GM23338 (cell line): ENCODE measurements around the gene LCNL1. TPM values are rescaled to one million over a fixed set of nuclear protein-coding genes. Genes with fewer than 3 reads are reported as not detected.

ENCODE experiments used
- ATAC-seq: fragments of 200-7000 bp; cut with Tn5 transposase; 3 replicates; pipeline ENCODE4 v1.9.1; 2020
- DNase-seq: peaks from one replicate; pipeline ENCODE4 v3.0.0-alpha.2; 2015; ENCODE audit warnings: low spot score
- H2AFZ ChIP-seq: fragments of 200-600 bp; sonication (generic); 2 replicates; pipeline ENCODE4 v1.8.0; 2016; ENCODE audit warnings: antibody characterized with exemption, mild to moderate bottlenecking, moderate library complexity
- H3F3A ChIP-seq: fragments of 200-600 bp; sonication (generic); replicated peaks from 2 replicates; pipeline ENCODE4 v1.8.0; 2017; ENCODE audit warnings: antibody characterized with exemption, mixed run types, low read depth
- H3K27ac ChIP-seq: fragments of 200-600 bp; sonication (generic); 2 replicates; pipeline ENCODE4 v1.6.1; 2016; ENCODE audit warnings: low read depth
- H3K27me3 ChIP-seq: fragments of 200-600 bp; sonication (generic); 2 replicates; pipeline ENCODE4 v1.8.0; 2016; ENCODE audit warnings: mild to moderate bottlenecking, mixed run types, moderate library complexity; ENCODE audit not compliant: insufficient read depth
- H3K36me3 ChIP-seq: fragments of 200-600 bp; sonication (generic); 2 replicates; pipeline ENCODE4 v1.8.0; 2016; ENCODE audit warnings: mild to moderate bottlenecking; ENCODE audit not compliant: insufficient read depth
- H3K4me1 ChIP-seq: fragments of 200-600 bp; sonication (generic); 2 replicates; pipeline ENCODE4 v1.8.0; 2016; ENCODE audit warnings: mild to moderate bottlenecking, moderate library complexity; ENCODE audit not compliant: insufficient read depth
- H3K4me2 ChIP-seq: fragments of 200-600 bp; sonication (generic); 2 replicates; pipeline ENCODE4 v1.7.1; 2017; ENCODE audit warnings: mixed run types
- H3K4me3 ChIP-seq: fragments of 200-600 bp; sonication (generic); 2 replicates; pipeline ENCODE4 v1.6.1; 2016; ENCODE audit warnings: mixed run types
- H3K79me2 ChIP-seq: fragments of 200-600 bp; sonication (generic); replicated peaks from 2 replicates; pipeline ENCODE4 v1.8.0; 2017; ENCODE audit warnings: mild to moderate bottlenecking; ENCODE audit not compliant: insufficient read depth
- H3K9me2 ChIP-seq: fragments of 200-600 bp; sonication (generic); 2 replicates; pipeline ENCODE4 v1.8.0; 2017; ENCODE audit not compliant: insufficient read depth
- H4K20me1 ChIP-seq: fragments of 200-600 bp; sonication (generic); replicated peaks from 2 replicates; pipeline ENCODE4 v1.8.0; 2017; ENCODE audit warnings: mild to moderate bottlenecking; ENCODE audit not compliant: insufficient read depth
- H3K27ac Mint-ChIP-seq: 2 replicates; pipeline ENCODE4 v1.8.0; 2020; ENCODE audit warnings: inconsistent platforms, mild to moderate bottlenecking, moderate library complexity, mixed read lengths
- H3K27me3 Mint-ChIP-seq: 3 replicates; pipeline ENCODE4 v1.8.0; 2022; ENCODE audit warnings: low read depth, mild to moderate bottlenecking, moderate library complexity, mixed read lengths, inconsistent platforms; ENCODE audit not compliant: insufficient read depth, poor library complexity
- H3K36me3 Mint-ChIP-seq: 3 replicates; pipeline ENCODE4 v1.8.0; 2021; ENCODE audit warnings: low read depth, mild to moderate bottlenecking, inconsistent platforms, moderate library complexity, mixed read lengths
- H3K4me1 Mint-ChIP-seq: 3 replicates; pipeline ENCODE4 v1.8.0; 2020; ENCODE audit warnings: mild to moderate bottlenecking, inconsistent platforms, mixed read lengths
- H3K4me3 Mint-ChIP-seq: 3 replicates; pipeline ENCODE4 v1.8.0; 2021; ENCODE audit warnings: moderate library complexity, mild to moderate bottlenecking, inconsistent platforms, mixed read lengths
- H3K9me3 Mint-ChIP-seq: 3 replicates; pipeline ENCODE4 v1.8.0; 2020; ENCODE audit warnings: moderate library complexity, mild to moderate bottlenecking, inconsistent platforms, mixed read lengths
- CREB1 ChIP-seq: fragments of 250-450 bp; sonication (Bioruptor Pico); IDR thresholded peaks from 2 replicates; pipeline ENCODE4 v1.5.0; 2020; ENCODE audit warnings: low read depth, mild to moderate bottlenecking, moderate library complexity
- EZH2 ChIP-seq: fragments of 200-600 bp; sonication (generic); IDR thresholded peaks from one replicate; pipeline ENCODE4 v1.8.0; 2017; ENCODE audit warnings: antibody characterized with exemption, mild to moderate bottlenecking, low read depth; ENCODE audit not compliant: unreplicated experiment
- JUNB ChIP-seq: IDR thresholded peaks from one replicate; pipeline ENCODE4 v1.6.1; 2016; ENCODE audit warnings: antibody characterized with exemption; ENCODE audit not compliant: unreplicated experiment
- NANOG ChIP-seq: IDR thresholded peaks from 2 replicates; pipeline ENCODE4 v1.6.1; 2016; ENCODE audit warnings: antibody characterized with exemption, borderline replicate concordance
- POLR2AphosphoS5 ChIP-seq: IDR thresholded peaks from 2 replicates; pipeline ENCODE4 v1.6.1; 2016; ENCODE audit warnings: antibody characterized with exemption, low read depth
- STAT1 ChIP-seq: IDR thresholded peaks from one replicate; pipeline ENCODE4 v1.6.1; 2016; ENCODE audit warnings: antibody characterized with exemption; ENCODE audit not compliant: unreplicated experiment
- ZNF114 ChIP-seq: fragments of 250-450 bp; sonication (Bioruptor Pico); IDR thresholded peaks from 2 replicates; pipeline ENCODE4 v1.5.0; 2020; ENCODE audit warnings: mild to moderate bottlenecking, moderate library complexity
- ZNF331 ChIP-seq: fragments of 250-450 bp; sonication (Bioruptor Pico); IDR thresholded peaks from 2 replicates; pipeline ENCODE4 v1.5.0; 2020; ENCODE audit warnings: low read depth, mild to moderate bottlenecking, moderate library complexity
- polyA plus RNA-seq: library from polyadenylated mRNA; unstranded; fragments of >200 nt; fragmentation: Nextera tagmentation; extraction: Ambion mirVana; gene quantifications from 2 replicates; pipeline ENCODE4 v1.2.1, GENCODE V29; 2016
- total RNA-seq: library from RNA; depleted of rRNA; stranded (reverse); fragments of >200 nt; shearing (Covaris generic); gene quantifications from 2 replicates; pipeline ENCODE4 v1.2.3, GENCODE V29; 2014
- TF ChIP-seq, protein P1 (sequence below): IDR thresholded peaks from 2 replicates; pipeline ENCODE4 v1.6.1; 2016; ENCODE audit warnings: antibody characterized with exemption
- TF ChIP-seq, protein P2 (sequence below): fragments of 250-450 bp; sonication (Bioruptor Pico); IDR thresholded peaks from 2 replicates; pipeline ENCODE4 v1.5.0; 2020; ENCODE audit warnings: mild to moderate bottlenecking, moderate library complexity
- TF ChIP-seq, protein P3 (sequence below): IDR thresholded peaks from one replicate; pipeline ENCODE4 v1.6.1; 2018; ENCODE audit warnings: antibody characterized with exemption; ENCODE audit not compliant: unreplicated experiment

LCNL1 gene
- total and polyA plus RNA-seq, 2 experiments from 2014 or later: 0.11 TPM; not detected in 1

DNA sequence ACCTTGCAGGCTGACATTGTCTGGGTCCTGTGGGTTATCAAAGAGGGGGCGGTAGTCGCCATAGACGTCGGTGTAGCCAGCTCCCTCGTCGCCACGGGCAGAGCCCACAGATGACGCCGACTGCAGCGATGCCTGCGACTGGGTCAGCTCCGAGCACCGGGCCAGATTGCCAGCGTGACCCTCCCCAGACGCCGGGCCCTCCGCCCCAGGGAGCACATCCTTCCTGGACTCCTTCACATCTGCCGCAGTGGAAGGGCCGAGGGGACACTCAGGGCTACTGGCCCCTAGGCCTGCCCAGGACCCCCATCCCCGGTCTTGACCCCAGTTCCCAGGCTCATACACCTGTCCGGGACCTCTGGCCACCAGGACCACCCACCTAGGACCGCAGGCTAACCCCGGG is 31.4 kb downstream of the LCNL1 start (continued):
- TF ChIP-seq NANOG (no peak), STAT1 (no peak), POLR2AphosphoS5 (no peak), ZNF114 (CRISPR knock-in tag) (no peak), EZH2 (no peak), ZNF331 (CRISPR knock-in tag) (no peak)
- TF ChIP-seq, protein P1, sequence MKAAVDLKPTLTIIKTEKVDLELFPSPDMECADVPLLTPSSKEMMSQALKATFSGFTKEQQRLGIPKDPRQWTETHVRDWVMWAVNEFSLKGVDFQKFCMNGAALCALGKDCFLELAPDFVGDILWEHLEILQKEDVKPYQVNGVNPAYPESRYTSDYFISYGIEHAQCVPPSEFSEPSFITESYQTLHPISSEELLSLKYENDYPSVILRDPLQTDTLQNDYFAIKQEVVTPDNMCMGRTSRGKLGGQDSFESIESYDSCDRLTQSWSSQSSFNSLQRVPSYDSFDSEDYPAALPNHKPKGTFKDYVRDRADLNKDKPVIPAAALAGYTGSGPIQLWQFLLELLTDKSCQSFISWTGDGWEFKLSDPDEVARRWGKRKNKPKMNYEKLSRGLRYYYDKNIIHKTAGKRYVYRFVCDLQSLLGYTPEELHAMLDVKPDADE: no peak

DNA sequence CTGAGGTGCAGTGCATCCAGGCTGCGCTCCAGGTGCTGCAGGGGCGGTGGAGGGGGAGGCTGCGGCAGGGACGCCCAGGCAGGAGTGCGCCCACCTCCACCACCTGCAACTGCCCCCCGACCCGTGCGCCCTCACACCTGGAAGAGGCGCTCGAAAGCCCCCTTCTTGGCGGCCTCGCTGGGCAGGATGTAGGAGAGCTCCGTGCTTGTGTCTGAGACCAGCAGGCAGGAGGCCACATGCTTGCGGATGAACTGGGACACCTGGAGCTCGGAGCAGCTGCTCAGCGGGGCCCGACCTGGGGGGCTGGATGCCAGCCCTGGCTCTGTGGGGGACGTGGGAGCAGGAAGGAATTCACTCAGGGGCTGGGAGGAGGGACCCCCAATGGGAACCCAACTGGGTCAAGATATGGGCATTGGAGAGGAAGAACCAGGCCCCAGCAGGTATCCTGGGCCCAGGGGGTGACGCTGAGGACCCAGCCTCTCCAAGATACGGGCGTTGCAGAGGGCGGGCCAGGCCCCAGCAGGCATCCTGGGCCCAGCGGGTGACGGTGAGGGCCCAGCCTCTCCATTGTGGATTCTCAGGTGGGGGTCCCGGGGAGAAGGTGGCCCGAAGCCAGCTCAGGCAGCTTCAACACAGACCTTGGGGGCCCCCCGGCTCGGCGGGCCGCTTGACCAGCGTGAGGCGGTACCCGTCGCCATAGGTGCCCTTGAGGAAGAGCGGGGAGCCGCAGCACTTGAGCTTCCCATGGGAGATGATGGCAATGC is 32.2 kb downstream of the LCNL1 start:
- TF ChIP-seq POLR2AphosphoS5: no peak
- TF ChIP-seq, protein P1: no peak
- TF ChIP-seq ZNF114 (CRISPR knock-in tag): no peak
- TF ChIP-seq, protein P2, sequence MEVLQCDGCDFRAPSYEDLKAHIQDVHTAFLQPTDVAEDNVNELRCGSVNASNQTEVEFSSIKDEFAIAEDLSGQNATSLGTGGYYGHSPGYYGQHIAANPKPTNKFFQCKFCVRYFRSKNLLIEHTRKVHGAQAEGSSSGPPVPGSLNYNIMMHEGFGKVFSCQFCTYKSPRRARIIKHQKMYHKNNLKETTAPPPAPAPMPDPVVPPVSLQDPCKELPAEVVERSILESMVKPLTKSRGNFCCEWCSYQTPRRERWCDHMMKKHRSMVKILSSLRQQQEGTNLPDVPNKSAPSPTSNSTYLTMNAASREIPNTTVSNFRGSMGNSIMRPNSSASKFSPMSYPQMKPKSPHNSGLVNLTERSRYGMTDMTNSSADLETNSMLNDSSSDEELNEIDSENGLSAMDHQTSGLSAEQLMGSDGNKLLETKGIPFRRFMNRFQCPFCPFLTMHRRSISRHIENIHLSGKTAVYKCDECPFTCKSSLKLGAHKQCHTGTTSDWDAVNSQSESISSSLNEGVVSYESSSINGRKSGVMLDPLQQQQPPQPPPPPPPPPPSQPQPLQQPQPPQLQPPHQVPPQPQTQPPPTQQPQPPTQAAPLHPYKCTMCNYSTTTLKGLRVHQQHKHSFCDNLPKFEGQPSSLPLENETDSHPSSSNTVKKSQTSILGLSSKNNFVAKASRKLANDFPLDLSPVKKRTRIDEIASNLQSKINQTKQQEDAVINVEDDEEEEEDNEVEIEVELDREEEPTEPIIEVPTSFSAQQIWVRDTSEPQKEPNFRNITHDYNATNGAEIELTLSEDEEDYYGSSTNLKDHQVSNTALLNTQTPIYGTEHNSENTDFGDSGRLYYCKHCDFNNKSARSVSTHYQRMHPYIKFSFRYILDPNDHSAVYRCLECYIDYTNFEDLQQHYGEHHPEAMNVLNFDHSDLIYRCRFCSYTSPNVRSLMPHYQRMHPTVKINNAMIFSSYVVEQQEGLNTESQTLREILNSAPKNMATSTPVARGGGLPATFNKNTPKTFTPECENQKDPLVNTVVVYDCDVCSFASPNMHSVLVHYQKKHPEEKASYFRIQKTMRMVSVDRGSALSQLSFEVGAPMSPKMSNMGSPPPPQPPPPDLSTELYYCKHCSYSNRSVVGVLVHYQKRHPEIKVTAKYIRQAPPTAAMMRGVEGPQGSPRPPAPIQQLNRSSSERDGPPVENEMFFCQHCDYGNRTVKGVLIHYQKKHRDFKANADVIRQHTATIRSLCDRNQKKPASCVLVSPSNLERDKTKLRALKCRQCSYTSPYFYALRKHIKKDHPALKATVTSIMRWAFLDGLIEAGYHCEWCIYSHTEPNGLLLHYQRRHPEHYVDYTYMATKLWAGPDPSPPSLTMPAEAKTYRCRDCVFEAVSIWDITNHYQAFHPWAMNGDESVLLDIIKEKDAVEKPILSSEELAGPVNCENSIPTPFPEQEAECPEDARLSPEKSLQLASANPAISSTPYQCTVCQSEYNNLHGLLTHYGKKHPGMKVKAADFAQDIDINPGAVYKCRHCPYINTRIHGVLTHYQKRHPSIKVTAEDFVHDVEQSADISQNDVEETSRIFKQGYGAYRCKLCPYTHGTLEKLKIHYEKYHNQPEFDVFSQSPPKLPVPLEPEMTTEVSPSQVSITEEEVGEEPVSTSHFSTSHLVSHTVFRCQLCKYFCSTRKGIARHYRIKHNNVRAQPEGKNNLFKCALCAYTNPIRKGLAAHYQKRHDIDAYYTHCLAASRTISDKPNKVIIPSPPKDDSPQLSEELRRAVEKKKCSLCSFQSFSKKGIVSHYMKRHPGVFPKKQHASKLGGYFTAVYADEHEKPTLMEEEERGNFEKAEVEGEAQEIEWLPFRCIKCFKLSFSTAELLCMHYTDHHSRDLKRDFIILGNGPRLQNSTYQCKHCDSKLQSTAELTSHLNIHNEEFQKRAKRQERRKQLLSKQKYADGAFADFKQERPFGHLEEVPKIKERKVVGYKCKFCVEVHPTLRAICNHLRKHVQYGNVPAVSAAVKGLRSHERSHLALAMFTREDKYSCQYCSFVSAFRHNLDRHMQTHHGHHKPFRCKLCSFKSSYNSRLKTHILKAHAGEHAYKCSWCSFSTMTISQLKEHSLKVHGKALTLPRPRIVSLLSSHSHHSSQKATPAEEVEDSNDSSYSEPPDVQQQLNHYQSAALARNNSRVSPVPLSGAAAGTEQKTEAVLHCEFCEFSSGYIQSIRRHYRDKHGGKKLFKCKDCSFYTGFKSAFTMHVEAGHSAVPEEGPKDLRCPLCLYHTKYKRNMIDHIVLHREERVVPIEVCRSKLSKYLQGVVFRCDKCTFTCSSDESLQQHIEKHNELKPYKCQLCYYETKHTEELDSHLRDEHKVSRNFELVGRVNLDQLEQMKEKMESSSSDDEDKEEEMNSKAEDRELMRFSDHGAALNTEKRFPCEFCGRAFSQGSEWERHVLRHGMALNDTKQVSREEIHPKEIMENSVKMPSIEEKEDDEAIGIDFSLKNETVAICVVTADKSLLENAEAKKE (CRISPR knock-in tag): no peak
- TF ChIP-seq, protein P3, sequence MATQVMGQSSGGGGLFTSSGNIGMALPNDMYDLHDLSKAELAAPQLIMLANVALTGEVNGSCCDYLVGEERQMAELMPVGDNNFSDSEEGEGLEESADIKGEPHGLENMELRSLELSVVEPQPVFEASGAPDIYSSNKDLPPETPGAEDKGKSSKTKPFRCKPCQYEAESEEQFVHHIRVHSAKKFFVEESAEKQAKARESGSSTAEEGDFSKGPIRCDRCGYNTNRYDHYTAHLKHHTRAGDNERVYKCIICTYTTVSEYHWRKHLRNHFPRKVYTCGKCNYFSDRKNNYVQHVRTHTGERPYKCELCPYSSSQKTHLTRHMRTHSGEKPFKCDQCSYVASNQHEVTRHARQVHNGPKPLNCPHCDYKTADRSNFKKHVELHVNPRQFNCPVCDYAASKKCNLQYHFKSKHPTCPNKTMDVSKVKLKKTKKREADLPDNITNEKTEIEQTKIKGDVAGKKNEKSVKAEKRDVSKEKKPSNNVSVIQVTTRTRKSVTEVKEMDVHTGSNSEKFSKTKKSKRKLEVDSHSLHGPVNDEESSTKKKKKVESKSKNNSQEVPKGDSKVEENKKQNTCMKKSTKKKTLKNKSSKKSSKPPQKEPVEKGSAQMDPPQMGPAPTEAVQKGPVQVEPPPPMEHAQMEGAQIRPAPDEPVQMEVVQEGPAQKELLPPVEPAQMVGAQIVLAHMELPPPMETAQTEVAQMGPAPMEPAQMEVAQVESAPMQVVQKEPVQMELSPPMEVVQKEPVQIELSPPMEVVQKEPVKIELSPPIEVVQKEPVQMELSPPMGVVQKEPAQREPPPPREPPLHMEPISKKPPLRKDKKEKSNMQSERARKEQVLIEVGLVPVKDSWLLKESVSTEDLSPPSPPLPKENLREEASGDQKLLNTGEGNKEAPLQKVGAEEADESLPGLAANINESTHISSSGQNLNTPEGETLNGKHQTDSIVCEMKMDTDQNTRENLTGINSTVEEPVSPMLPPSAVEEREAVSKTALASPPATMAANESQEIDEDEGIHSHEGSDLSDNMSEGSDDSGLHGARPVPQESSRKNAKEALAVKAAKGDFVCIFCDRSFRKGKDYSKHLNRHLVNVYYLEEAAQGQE: no peak
- no peak for TF ChIP-seq STAT1
- no peak for TF ChIP-seq CREB1 (CRISPR knock-in tag)
- TF ChIP-seq ZNF331 (CRISPR knock-in tag): no peak
- no peak for TF ChIP-seq JUNB
- H3K4me1 Mint-ChIP-seq: no peaks in the 10 kb centered on the region
- Histone ChIP-seq H3K4me1 (no peaks in the 10 kb centered on the region), H4K20me1 (no peaks in the 10 kb centered on the region), H3K27ac (no peak overlapping the region), H3K4me2 (no peak overlapping the region), H3K79me2 (no peaks in the 10 kb centered on the region), H3K27me3 (no peaks in the 10 kb centered on the region), H3K4me3 (no peak overlapping the region), H3F3A (no peaks in the 10 kb centered on the region), H3K36me3 (no peaks in the 10 kb centered on the region), H3K9me2 (no peaks in the 10 kb centered on the region), H2AFZ (no peak overlapping the region)
- H3K27me3 Mint-ChIP-seq: peaks cover 4% of the 10 kb centered on the region
- no peaks in the 10 kb centered on the region for H3K9me3 Mint-ChIP-seq
- no peak for DNase-seq
- H3K36me3 Mint-ChIP-seq: peaks cover 2% of the 10 kb centered on the region; the same call in 1 of the 3 replicates
- no peak overlapping the region for H3K4me3 Mint-ChIP-seq
- no peak for ATAC-seq
- no peak overlapping the region for H3K27ac Mint-ChIP-seq
